NCI-H460 (cell line): ENCODE measurements around the gene CRB3. TPM values are rescaled to one million over a fixed set of nuclear protein-coding genes. Genes with fewer than 3 reads are reported as not detected.
"Not testable (repeated sequence)": the region's sequence is repeated elsewhere in the genome, so short reads cannot be mapped to it uniquely, and the experiment has no call there.

Experiments
- DNase-seq: peaks from one replicate; pipeline ENCODE4 v3.0.0-alpha.2; 2016; ENCODE audit warnings: low read depth; ENCODE audit errors: extremely low read depth
- total RNA-seq: library from RNA; depleted of rRNA; stranded (reverse); fragments of >200 nt; shearing (Covaris generic); gene quantifications from 2 replicates; pipeline ENCODE4 v1.2.3, GENCODE V29; 2014

CRB3 gene
- total RNA-seq, 1 experiment from 2014 or later = 0.20 TPM

GRCh38 chr19:6489278-6490061, 25.4 kb downstream of the CRB3 start:
- no peak for DNase-seq

DNA sequence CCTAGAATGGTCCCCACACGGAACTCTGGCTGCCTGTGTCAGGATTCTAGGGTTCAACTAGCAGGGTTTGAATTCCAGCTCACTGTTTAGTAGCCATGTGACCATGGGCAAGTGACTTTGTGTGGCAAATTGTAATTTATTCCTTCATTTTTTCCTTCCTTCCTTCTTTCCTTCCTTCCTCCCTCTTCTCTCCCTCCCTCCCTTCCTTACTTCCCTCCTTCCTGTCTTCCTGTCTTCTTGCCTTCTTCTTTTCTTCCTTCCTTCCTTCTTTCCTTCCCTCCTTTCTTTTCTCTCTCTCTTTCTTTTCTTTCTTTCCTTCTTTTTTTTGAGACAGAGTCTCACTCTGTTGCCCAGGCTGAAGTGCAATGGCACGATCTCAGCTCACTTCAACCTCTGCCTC, 26.1 kb downstream of the CRB3 start:
- DNase-seq = no peak

- DNase-seq = no peak
Measured at GRCh38 chr19:6491802-6492592, 27.9 kb downstream of the CRB3 start.

GRCh38 chr19:6494438-6495036, 30.5 kb downstream of the CRB3 start:
- no peak for DNase-seq

DNA sequence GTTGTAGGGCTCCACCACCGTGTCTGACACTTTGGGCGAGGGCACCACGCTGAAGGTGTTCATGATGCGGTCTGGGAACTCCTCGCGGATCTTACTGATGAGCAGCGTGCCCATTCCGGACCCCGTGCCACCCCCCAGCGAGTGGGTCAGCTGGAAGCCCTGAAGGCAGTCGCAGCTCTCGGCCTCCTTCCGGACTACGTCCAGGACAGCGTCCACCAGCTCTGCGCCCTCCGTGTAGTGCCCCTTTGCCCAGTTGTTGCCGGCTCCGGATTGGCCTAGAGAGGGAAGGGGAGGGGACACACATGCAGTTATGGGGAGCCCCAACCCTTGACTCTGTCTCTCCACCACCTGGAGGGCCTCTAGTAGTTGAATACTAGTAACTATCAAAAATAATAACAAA, 31.9 kb downstream of the CRB3 start:
- no peak for DNase-seq

GRCh38 chr19:6498294-6499036, 34.4 kb downstream of the CRB3 start:
- DNase-seq = no peak

DNA sequence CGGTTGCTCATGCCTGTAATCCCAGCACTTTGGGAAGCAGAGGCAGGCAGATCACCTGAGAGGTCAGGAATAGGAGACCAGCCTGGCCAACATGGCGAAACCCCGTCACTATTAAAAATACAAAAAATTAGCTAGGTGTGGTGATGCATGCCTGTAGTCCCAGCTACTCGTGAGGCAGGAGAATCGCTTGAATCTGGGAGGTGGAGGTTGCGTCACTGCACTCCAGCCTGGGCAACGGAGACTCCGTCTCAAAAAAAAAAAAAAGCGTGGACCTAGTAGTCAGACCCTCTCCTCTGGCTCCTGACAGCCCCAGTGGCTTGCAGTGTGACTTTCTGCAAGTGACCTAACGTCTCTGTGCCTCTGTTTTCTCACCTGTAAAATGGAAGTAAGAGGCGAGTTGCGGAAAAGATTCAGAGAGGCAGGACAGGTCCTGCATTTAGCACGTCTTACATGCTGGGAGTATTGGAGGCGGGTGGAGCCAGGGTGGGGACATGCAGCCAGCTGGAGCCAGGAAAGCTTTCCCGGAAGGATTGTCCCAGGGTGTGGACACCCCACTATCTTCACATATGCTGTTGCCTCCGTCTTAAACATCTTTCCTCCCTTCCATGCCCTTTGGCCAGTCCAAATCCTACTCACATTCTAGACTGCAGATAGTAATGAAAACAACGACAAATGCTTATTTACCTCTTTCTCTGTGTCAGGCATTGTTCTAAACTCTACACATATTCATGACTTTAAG, 35.1 kb downstream of the CRB3 start:
- no peak for DNase-seq

- no peak for DNase-seq
Measured at GRCh38 chr19:6500837-6501739, 37.0 kb downstream of the CRB3 start.

- no peak for DNase-seq
Measured at GRCh38 chr19:6501740-6502648, 37.9 kb downstream of the CRB3 start, which contains the start of gene TUBB4A. Gene TUBB4A (minus strand): TSS chr19:6502309. CDS start chr19:6502212, 97 bp downstream.

DNA sequence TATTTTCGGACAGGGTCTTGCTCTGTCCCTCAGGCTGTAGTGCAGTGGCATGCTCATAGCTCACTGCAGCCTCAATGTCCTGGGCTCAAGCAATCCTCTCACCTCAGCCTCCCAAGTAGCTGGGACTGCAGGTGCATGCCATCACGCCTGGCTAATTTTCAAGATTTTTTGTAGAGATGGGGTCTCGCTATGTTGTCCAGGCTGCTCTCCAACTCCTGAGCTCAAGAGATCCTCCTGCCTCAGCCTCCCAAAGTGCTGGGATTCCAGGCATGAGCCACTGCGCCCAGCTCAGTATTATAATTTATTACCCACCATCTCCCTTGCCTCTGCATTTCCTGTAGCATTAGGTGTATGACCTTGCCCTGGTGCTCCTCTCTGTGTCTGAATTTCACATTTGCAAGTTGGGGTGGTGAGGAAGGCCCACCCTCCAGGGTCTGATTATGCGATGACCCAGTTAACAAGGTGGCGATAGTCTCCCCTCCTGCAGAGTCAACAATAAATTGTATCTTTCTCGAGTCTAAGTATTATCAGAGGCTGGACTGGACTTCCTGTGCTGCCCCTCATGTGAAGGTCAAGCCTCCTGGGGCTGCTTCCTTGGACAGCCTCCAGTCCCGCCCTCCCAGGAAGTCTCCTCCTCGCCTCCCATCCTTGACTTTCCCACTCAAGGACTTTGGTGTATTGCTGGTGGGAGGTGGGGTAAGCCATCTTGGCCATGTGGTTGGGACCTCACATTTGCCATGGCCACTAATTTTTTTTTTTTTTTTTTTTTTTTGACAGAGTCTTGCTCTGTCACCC, 39.5 kb downstream of the CRB3 start:
- peak; percentile 45 for DNase-seq

DNA sequence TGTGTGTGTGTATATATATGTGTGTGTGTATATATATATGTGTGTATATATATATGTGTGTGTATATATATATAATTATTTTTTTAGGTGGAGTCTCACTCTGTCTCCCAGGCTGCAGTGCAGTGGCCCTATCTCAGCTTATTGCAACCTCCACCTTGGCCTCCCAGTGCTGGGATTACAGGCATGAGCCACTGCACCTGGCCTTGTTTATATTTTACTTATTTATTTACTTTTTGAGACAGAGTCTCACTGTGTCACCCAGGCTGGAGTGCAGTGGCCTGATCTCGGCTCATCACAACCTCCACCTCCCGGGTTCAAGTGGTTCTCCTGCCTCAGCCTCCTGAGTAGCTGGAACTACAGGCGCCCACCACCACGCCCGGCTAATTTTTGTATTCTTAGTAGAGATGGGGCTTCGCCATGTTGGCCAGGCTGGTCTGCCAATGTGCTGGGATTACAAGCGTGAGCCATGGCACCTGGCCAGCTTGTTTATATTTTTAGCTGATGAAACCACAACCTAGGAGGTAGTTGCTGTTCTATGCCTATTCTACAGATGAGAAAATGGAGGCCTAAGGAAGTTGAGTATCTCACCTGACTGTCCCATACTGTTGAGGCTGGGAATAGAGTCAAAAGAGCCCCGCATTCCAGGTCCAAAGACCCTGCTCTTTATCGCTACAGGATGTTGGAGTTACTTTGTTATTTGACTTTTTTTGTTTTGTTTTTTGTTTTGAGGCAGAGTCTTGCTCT, 44.1 kb downstream of the CRB3 start:
- not testable (repeated sequence) for DNase-seq

GRCh38 chr19:6509118-6509971, 45.3 kb downstream of the CRB3 start:
- DNase-seq = no peak

- DNase-seq = no peak
Measured at GRCh38 chr19:6510618-6511017, 46.5 kb downstream of the CRB3 start.

GRCh38 chr19:6514089-6514488, 50.0 kb downstream of the CRB3 start:
- no peak for DNase-seq

DNA sequence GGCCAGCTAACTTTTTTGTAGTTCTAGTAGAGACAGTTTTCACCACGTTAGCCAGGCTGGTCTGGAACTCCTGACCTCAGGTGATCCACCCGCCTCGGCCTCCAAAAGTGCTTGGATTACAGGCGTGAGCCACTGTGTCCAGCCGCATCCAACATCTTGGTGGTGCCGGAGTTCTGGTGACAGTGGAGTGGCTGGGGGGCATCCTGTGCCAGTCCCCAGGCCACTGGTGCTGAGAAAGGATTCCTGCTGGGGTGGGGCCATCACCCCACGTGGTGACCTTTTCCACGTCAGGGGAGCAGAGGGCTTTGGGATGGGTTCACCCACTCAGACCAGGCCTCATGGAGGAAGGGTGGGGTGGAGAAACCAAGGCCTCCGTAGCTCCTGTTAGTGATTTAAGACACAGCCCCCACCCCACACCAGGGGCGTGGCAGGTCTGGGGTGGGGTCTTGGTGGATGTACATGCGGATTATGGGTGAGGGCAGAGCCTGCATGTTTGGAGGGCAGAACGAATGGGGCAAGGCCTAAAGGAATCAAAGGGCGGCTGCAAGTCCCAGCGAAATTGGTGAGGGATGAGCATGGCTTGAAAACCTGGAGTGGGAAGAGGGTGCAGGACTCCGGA, 51.0 kb downstream of the CRB3 start:
- no peak for DNase-seq
